Measurements from ENCODE around the gene DIDO1.

DNA sequence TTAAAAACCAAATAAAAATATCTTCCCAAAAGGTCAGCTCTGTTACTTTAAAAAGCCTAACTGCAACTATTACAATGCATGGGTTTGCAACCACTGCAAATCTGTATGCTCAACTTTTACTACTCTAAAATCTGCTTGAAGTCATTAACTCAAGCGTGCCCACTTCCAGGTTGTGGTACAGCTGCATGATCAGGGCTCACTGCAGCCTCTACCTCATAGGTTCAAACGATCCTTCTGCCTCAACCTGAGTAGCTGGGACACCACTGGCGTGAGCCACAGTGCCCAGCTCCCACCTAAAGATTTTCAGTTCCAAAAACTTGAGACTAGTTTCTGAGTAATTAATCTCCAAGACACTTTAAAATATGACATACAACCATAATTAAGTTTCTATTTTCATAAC, 8.2 kb downstream of the DIDO1 start:
- TF ChIP-seq NR2F2 (IDR thresholded peaks at IDR 0.05; ENCODE audit: borderline replicate concordance, low read depth) = no peak
- TF ChIP-seq STAG1 (CRISPR knock-in tag; IDR thresholded peaks at IDR 0.05) = no peak
- TF ChIP-seq, protein P1, sequence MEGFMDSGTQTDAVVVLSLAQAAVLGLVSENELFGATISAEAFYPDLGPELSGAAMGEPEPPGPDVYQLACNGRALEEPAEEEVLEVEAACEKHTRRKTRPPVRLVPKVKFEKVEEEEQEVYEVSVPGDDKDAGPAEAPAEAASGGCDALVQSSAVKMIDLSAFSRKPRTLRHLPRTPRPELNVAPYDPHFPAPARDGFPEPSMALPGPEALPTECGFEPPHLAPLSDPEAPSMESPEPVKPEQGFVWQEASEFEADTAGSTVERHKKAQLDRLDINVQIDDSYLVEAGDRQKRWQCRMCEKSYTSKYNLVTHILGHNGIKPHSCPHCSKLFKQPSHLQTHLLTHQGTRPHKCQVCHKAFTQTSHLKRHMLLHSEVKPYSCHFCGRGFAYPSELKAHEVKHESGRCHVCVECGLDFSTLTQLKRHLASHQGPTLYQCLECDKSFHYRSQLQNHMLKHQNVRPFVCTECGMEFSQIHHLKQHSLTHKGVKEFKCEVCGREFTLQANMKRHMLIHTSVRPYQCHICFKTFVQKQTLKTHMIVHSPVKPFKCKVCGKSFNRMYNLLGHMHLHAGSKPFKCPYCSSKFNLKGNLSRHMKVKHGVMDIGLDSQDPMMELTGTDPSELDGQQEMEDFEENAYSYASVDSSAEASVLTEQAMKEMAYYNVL (CRISPR knock-in tag; IDR thresholded peaks at IDR 0.05; ENCODE audit: borderline replicate concordance) = no peak
- TF ChIP-seq ATF7 (IDR thresholded peaks at IDR 0.05) = no peak
- TF ChIP-seq ATF7 (CRISPR knock-in tag; IDR thresholded peaks at IDR 0.05) = no peak
- no peak for TF ChIP-seq ARHGAP35 (CRISPR knock-in tag; IDR thresholded peaks at IDR 0.05; ENCODE audit: borderline replicate concordance)

Measured in HepG2 (cell line).